ENCODE data around the gene SKOR2.
"Not testable (repeated sequence)": the region's sequence is repeated elsewhere in the genome, so short reads cannot be mapped to it uniquely, and the experiment has no call there.

Gene SKOR2

DNA sequence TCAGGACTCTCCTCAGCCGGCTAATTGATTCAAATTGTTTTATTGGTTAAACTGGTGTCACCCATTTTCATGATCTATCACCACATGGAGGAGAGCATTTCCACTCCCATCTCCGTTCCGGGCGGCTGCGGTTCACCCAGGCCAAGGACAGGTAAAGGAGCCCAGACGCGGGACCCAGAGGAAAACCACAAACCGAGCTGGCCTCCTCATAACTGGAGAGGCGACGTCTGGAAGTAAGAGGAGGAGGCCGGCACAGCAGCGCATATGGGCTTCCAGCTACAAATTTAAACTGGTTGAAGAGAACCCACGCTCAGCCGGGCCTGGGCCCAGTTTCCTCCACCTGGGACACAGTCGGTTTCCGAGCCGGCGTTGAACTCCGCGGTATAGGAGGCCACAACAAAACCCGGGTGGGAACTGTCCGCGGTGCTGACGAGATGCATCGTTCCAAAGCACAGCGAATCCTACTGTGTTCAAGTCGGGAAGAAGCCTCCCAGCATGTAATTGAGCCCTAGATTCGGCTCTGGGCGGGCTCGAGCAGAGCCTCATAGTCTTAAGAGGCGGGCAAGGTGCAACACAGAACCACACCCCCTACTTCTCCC is 3.0 kb upstream of the SKOR2 start:
- no peak for DNase-seq

DNA sequence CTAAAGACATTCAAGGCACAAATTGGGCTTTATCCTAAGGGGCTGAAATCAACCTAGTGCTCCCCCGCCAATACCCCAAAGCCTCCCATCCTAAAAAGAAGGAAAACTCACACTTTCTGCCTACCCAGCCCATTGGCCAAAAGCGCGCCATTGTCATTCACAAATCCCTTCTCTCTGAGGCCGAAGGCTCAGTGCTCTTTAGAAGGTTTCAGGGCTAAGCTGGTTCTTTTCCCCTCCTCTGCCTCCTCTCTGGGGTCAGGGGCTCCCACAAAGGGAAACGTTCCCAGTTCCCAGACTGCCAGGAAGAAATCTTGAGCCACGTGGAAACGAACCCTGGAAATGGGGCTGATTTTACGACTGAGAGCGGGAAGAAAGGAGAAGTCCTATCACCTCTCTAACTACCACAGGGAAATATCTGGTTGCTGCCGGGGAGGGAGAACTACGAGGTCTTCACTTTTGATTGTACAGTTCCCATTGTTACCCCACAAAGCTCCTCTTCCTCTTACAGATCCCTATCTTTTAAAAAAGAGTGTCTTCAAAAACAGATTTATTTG is 1.7 kb upstream of the SKOR2 start:
- DNase-seq = no peak

DNA sequence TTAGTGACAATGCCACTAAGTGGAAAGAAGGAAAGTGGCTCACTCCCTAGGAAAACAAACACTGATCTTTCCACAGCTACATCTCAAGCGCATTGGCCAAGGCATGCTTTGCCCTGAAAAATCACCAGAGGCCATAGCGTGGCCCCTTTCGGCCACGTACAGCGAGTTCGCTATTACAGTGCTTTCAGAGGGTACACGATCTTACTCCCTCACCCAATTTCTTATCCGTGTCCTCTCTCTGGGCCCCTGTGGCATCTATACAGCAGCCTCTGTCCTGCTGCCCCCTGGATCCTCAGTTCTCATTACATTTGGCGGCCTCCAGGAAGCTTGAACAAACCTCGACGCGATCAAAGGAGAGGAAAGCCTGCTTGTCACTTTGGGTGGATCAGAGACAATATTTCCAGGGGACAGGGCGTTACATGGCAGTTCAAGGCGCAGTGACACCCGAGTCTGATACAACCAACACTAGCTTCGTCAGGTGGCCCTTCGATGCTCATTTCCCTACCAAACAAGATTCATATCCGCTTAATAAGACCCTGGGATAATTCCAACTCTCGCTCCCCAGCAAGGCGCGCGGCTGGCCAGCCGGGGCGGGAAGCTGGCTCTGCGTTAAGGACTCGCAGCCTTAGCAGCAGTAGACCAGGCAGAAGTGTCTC is 941 bp downstream of the SKOR2 start:
- no peak for DNase-seq

- DNase-seq = no peak
These were observed 2.0 kb downstream of the SKOR2 start for GRCh38 chr18:47249314-47249981.

DNA sequence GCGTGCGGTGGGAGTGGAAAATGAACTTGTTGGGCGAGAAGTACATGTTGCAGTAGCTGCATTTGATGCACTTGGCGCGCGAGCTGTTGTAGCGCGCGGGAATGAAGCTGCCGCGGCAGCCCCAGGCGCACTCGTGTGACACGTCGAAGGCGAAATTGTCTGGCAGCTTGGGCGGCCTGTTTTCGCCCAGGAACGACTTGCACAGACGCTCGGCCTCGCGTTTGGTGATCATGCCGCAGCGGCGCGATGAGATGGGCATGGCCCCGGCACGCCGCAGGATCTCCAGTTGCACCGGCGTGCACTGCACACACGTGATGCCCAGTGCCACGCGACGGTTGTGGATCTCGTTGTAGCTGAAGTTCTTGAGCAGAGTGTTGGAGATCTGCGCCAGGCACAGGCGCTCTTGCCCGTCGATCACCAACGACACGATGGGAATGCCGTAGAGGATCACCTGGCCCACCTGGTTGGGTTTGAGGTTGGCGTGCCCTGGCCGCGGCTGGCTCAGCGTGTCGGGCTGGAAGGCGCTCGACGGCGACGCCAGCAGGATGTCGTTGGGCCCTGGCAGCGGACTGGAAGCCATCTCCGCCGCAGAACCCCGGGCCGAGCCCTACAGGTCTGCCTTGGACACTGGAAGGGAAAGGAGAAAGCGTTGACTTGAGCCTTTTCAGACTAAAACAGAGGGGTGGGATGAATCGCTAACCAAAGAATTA is 2.7 kb downstream of the SKOR2 start:
- DNase-seq = no peak

DNA sequence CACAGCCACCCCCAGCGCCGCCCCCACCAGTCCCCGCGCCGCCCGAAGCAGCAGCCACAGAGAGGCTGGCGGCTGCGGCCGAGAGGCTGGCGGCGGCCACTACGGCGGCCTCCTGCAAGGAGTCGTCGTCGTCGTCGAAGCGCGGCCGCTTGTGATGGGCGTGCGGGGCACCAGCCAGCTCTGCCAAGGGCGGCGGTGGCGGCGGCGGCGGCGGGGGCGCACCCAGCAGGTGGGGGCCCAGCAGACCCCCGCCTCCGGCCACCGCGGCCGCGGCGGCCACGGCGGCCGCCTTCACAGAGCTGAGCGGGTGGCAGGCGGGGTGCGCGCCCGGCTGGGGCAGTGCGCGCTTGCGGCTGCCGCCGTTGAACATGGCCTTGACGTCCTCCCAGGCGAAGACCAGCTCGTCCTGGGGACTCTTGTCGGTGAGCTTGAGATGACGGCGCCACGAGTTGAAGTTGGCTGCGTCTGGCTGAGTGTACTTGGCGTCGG is 3.3 kb downstream of the SKOR2 start:
- DNase-seq = no peak

DNA sequence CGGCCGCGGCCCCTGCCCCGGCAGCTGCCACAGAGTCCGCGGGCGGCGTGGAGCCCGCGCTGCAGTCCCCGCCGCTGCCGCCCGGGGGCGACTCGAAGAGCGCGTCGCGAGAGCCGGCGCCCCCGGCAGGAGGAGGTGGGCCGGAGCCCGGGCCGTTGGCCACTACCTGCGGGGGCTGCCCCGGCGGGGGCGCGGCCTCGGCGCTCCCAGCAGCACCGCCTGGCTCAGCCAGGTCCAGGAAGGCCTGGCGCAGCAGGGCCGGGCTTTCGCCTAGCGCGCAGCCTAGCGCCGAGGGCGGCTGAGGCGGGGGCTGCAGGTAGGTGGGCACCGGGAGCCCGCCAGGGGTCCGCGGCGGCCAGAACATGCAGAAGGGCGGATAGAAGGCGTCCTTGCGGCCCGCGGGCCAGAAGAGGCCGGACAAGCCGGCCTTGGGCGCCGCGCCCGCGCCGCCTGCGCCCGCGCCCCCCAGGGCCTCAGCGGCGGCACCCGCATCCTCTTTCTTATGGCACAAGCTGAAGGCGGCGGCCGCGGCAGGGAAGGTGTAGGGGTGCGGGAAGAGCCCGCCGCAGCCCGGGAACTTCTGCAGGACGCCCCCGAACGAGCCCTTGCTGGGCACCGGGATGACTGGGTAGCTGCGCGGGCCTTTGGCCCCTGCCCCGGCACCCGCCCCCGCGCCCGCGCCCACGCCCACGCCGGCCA is 3.9 kb downstream of the SKOR2 start:
- DNase-seq = no peak

- no peak for DNase-seq
These were observed 4.4 kb downstream of the SKOR2 start for GRCh38 chr18:47247036-47247415.

DNA sequence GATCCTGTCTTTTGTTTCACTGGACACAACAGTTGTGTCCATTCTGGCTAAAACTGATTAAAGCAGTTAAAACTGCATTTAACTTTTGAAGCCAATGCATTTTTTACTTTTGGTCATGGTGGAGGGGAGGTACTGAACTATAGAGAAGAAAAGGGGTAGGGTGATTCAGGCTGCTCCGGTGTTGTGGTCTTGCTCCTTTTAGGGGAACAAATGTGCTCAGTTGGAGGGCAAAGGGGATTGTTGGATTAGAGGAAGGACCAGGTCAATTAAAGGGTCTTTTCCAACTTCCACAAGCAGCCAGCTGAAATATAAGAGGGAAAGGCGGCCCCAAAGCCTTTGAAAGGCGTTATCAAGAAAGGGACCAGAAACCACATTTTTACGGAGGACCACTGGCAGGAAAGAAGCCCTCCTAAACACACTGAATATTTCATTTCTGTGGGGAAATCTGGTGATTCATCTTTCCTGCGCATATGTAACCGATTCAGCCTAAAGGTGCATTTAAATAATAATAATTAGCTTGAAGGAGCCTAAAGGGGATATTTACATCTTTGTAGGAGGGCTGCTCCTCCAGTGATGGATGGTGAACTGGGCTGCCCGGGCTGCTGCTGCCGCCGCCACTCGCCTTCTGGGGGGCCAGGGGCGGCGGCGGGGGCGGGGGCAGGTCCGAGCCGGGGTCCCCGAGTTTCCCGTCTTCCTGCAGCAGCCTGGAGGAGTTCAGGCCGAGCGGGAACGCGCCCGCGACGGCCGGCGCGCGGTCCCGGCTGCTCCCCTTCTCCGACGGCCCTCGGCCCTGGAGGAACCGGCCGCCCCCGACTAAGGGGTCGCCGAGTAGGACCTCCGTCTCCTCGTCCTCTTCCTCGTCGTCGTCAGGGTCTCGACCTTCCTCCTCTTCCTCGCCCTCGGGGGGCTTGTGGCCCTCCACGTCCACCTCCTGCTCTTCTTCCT is 5.2 kb downstream of the SKOR2 start:
- DNase-seq = no peak

DNA sequence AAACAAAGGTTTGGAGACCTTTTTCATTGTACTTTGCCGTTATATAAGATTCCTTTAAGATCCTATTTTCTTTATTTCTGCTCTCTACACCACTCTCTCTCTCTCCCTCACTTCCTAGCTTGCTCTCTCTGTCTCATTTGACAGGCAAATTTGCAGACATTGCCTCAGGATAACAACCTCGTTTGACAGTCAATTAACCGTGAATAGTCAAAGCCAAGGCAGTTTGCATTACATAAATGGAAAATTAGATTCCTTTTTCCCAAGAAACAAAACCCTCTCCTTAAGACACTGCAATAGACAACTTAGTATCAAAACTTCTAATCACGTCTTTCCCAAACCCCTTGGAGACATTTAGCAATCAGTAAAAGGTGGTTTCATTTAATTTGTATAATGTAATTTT is 7.4 kb downstream of the SKOR2 start:
- DNase-seq = no peak

DNA sequence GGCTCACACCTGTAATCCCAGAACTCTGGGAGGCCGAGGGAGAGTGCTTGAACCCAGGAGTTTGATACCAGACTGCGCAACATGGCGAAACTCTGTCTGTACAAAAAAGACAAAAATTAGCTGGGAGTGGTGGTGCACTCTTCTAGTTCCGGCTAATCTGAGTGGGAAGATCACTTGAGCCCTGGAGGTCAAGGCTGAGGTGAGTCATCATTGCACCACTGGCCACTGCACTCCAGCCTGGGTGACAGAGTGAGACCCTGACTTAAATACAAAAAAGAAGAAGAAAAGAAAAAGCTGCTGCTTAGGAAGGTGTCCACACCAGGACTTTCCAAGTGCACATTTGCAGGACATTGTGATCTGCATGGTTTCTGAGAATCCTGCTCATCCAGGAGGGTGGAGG is 16.4 kb downstream of the SKOR2 start:
- DNase-seq = no peak

DNA sequence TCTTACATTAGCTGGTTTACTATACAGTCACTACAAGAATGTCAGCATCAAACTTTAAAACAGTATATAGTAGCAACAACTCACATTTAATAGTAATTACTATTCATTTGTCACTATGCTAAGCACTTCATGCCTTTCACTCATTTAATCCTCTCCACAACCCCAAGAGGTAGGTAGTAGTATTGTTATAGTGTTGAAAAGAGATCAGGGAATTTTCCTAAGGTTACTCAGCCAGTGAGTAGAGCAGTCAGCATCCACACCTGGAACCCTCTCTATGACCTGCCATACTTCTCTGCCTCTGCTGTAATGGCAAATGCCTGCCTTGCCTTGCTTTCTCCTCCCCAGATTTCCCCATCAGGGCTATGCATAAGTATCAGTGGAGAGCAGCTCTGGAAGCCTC is 24.8 kb downstream of the SKOR2 start:
- DNase-seq = no peak

DNA sequence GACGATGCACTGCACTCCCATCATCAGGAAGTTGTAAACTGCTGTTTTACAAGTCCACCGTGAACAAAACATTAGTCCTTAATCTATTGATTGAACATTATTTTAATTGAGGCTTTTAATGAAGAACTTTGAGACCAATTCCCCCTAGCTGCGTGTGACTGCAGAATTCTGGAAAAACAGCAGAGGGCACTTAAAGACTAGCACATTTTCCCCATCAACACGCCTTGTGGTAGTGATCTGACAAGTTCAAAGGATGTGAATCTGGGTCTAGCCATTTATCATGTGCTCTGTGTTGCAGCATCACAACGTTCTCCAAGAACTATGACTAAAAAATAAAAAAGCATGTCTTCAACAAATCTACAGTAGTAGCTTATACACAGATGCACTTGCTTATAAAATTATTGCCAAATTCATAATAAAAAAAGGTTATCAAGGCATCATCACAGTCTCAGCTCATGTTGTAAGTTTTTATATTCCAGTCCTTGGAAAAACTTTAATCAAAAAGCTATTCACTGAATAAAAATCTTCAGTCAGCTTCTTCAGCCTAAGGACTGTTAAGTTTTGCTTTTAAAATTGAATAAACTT is 35.8 kb downstream of the SKOR2 start:
- DNase-seq = peak; percentile 22

- no peak for DNase-seq
These were observed 42.3 kb downstream of the SKOR2 start for GRCh38 chr18:47209171-47209570.

- DNase-seq = no peak
These were observed 44.4 kb downstream of the SKOR2 start for GRCh38 chr18:47206945-47207637.

DNA sequence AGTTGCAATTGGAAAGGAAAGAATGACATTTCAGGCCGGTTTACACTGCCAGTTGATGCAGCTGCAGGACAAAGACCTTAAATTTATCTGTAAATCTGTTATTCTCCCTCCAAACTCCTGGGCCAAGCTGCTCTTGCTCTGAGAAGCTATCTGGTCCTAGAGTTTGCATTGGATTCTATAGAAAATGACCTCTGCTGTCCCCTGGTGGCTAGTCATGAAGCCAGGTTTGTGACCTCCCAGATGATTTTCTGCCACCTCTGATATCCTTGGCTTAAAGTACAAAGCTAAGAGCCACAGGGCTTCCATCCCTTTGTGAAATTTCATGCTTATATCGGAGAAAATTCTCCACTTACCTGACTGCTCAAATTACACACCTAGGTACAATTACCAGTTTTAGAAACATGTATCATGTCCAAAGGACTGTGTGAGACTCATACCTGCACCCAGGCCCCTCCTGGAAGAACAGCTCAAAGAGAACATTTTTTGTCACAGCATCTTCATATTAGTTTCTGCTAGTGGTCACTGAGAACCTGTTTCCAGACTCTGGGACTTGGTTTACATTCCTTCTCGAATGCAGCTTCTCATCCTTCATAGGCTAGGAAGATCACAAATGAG is 46.4 kb downstream of the SKOR2 start:
- no peak for DNase-seq

DNA sequence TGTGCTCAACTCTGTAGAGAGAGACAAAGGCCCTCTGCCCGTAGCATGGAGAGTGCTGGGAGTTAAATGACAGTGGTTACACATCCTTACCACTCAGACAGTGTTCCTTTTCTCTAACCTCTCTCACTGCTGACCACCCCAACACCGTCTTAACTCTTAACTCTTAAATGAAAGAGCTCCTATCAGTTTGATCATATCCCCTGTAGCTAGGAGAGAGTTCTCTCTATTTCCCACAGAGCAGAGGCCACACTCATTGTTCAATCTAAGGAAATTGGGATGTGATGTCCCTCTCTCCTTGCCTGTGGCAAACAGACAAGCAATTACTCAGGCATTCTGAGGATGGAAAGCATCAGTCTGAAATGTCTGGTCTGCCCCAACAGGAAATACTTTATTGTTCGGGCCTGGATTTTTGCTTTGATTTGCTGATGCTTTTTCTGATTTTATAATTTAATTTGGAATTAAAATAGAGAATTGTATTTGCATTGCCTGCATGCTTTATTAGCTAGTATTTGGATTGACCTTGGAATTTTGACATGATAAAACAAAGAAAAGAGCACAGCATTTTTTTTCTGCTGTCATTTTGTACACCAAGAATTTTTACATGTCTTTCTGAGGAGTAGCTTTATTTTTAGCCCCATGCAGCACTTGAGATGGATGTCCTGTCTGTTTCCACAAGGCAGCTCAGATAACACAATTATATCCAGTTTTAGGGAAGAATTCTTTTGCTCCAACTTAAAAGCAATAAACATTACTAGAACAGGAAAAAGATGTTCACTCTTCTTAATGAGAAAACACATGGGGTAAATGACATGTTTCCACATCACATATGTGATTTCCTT is 47.6 kb downstream of the SKOR2 start:
- no peak for DNase-seq

GRCh38 chr18:47195961-47196360 is 55.5 kb downstream of the SKOR2 start:
- not testable (repeated sequence) for DNase-seq

- no peak for DNase-seq
These were observed 59.5 kb downstream of the SKOR2 start for GRCh38 chr18:47191961-47192360.

Data from NCI-H524 treated with DMSO at 0.1 percent for 48 hours (cell line).